GM18508 (cell line): ENCODE data around the gene DHX34.

Source experiments
- ATAC-seq: cut with Tn5 transposase; IDR thresholded peaks from one replicate; pipeline ENCODE4 v1.9.1; 2021; ENCODE audit warnings: moderate number of reproducible peaks; ENCODE audit not compliant: insufficient read depth, unreplicated experiment

Gene DHX34

GRCh38 chr19:47430041-47430802 lies 81.1 kb downstream of the DHX34 start:
- ATAC-seq = no peak

- no peak for ATAC-seq
Observed at GRCh38 chr19:47432091-47432490, 83.0 kb downstream of the DHX34 start.
